IMR-90 (cell line): Measurements from ENCODE around the gene MINAR1.

Experiments used
- BHLHE40 ChIP-seq: fragments of 150-350 bp; IDR thresholded peaks from 2 replicates; pipeline ENCODE4 v1.6.1; 2016; ENCODE audit warnings: mild to moderate bottlenecking, low read depth, low read length
- CEBPB ChIP-seq: IDR thresholded peaks from 2 replicates; pipeline ENCODE4 v1.6.1; 2012; ENCODE audit warnings: low read depth, low read length, improper control_type of control experiment
- CHD1 ChIP-seq: IDR thresholded peaks from 2 replicates; pipeline ENCODE4 v1.6.1; 2012; ENCODE audit warnings: low read depth, low read length, improper control_type of control experiment
- MAFK ChIP-seq: IDR thresholded peaks from 2 replicates; pipeline ENCODE4 v1.6.1; 2012; ENCODE audit warnings: low read depth, low read length, improper control_type of control experiment
- MAZ ChIP-seq: IDR thresholded peaks from 2 replicates; pipeline ENCODE4 v1.6.1; 2012; ENCODE audit warnings: low read depth, mild to moderate bottlenecking, low read length, improper control_type of control experiment, moderate library complexity, borderline replicate concordance
- MXI1 ChIP-seq: IDR thresholded peaks from 2 replicates; pipeline ENCODE4 v1.6.1; 2012; ENCODE audit warnings: low read depth, mild to moderate bottlenecking, low read length, moderate library complexity, borderline replicate concordance
- POLR2A ChIP-seq: IDR thresholded peaks from 2 replicates; pipeline ENCODE4 v1.6.1; 2012; ENCODE audit warnings: mild to moderate bottlenecking, low read depth, low read length
- RAD21 ChIP-seq: IDR thresholded peaks from 2 replicates; pipeline ENCODE4 v1.6.1; 2012; ENCODE audit warnings: low read length, improper control_type of control experiment
- RCOR1 ChIP-seq: IDR thresholded peaks from 2 replicates; pipeline ENCODE4 v1.6.1; 2012; ENCODE audit warnings: mild to moderate bottlenecking, low read length, improper control_type of control experiment; ENCODE audit not compliant: insufficient replicate concordance
- RFX5 ChIP-seq: IDR thresholded peaks from 2 replicates; pipeline ENCODE4 v1.8.0; 2012; ENCODE audit warnings: low read depth, mild to moderate bottlenecking, low read length, moderate library complexity
- SMC3 ChIP-seq: fragments of 150-350 bp; IDR thresholded peaks from 2 replicates; pipeline ENCODE4 v1.6.1; 2016; ENCODE audit warnings: low read depth, mild to moderate bottlenecking, antibody characterized with exemption, low read length, moderate library complexity
- TF ChIP-seq, protein P1 (sequence below): conservative IDR thresholded peaks from 2 replicates; pipeline ENCODE4 v1.5.1; 2012; ENCODE audit warnings: mild to moderate bottlenecking, low read depth, low read length, improper control_type of control experiment
- TF ChIP-seq, protein P2 (sequence below): fragments of 150-350 bp; IDR thresholded peaks from 2 replicates; pipeline ENCODE4 v1.6.1; 2017; ENCODE audit warnings: mild to moderate bottlenecking, antibody characterized with exemption, low read length, low read depth

DNA sequence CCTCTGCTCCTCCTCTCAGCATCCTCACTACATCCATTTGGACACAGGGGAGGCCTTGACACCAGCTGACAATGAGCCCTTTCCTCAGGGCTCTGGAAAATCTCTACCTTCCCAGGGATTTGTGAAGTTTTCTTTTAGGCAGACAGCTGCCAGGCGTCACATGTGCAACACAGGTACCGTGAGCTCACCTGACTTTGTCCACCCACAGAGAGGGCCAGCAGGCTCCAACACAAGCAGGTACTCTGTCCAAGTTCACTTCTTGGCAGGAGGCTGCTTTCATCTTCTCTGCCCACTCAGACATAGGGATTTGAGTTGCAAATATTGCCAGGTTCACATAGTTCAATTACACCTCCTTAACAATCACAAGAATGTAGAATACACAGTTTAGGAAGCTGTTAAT is 15.3 kb upstream of the MINAR1 start:
- TF ChIP-seq, protein P1, sequence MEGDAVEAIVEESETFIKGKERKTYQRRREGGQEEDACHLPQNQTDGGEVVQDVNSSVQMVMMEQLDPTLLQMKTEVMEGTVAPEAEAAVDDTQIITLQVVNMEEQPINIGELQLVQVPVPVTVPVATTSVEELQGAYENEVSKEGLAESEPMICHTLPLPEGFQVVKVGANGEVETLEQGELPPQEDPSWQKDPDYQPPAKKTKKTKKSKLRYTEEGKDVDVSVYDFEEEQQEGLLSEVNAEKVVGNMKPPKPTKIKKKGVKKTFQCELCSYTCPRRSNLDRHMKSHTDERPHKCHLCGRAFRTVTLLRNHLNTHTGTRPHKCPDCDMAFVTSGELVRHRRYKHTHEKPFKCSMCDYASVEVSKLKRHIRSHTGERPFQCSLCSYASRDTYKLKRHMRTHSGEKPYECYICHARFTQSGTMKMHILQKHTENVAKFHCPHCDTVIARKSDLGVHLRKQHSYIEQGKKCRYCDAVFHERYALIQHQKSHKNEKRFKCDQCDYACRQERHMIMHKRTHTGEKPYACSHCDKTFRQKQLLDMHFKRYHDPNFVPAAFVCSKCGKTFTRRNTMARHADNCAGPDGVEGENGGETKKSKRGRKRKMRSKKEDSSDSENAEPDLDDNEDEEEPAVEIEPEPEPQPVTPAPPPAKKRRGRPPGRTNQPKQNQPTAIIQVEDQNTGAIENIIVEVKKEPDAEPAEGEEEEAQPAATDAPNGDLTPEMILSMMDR: no peak
- TF ChIP-seq RFX5 (no peak), POLR2A (no peak), MAFK (no peak), CEBPB (no peak), MXI1 (no peak), RAD21 (no peak), SMC3 (no peak), CHD1 (no peak), RCOR1 (no peak), MAZ (no peak), BHLHE40 (no peak)
- TF ChIP-seq, protein P2, sequence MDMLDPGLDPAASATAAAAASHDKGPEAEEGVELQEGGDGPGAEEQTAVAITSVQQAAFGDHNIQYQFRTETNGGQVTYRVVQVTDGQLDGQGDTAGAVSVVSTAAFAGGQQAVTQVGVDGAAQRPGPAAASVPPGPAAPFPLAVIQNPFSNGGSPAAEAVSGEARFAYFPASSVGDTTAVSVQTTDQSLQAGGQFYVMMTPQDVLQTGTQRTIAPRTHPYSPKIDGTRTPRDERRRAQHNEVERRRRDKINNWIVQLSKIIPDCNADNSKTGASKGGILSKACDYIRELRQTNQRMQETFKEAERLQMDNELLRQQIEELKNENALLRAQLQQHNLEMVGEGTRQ: no peak
